Measurements from ENCODE around the gene NHSL1.

The NHSL1 gene

GRCh38 chr6:138498629-138499302 is 528 bp downstream of the NHSL1 start:
- no peak; the same call in 1 of the 2 replicates for TF ChIP-seq POLR2AphosphoS5 (IDR thresholded peaks at IDR 0.05; ENCODE audit: low read depth, low read length)
- TF ChIP-seq SIN3A (IDR thresholded peaks at IDR 0.05; ENCODE audit: borderline replicate concordance, insufficient read depth, low read length): no peak
- TF ChIP-seq, protein P1, sequence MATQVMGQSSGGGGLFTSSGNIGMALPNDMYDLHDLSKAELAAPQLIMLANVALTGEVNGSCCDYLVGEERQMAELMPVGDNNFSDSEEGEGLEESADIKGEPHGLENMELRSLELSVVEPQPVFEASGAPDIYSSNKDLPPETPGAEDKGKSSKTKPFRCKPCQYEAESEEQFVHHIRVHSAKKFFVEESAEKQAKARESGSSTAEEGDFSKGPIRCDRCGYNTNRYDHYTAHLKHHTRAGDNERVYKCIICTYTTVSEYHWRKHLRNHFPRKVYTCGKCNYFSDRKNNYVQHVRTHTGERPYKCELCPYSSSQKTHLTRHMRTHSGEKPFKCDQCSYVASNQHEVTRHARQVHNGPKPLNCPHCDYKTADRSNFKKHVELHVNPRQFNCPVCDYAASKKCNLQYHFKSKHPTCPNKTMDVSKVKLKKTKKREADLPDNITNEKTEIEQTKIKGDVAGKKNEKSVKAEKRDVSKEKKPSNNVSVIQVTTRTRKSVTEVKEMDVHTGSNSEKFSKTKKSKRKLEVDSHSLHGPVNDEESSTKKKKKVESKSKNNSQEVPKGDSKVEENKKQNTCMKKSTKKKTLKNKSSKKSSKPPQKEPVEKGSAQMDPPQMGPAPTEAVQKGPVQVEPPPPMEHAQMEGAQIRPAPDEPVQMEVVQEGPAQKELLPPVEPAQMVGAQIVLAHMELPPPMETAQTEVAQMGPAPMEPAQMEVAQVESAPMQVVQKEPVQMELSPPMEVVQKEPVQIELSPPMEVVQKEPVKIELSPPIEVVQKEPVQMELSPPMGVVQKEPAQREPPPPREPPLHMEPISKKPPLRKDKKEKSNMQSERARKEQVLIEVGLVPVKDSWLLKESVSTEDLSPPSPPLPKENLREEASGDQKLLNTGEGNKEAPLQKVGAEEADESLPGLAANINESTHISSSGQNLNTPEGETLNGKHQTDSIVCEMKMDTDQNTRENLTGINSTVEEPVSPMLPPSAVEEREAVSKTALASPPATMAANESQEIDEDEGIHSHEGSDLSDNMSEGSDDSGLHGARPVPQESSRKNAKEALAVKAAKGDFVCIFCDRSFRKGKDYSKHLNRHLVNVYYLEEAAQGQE (IDR thresholded peaks at IDR 0.05; ENCODE audit: insufficient read depth in 1 of 2, low read depth in 2 of 2, low read length in 2 of 2): no peak
- TF ChIP-seq FOXP2 (optimal IDR thresholded peaks at IDR 0.05; ENCODE audit: borderline replicate concordance, extremely low read depth, extremely low read length, insufficient read depth): no peak

- TF ChIP-seq SIN3A (IDR thresholded peaks at IDR 0.05; ENCODE audit: borderline replicate concordance, insufficient read depth, low read length) (no peak), POLR2AphosphoS5 (IDR thresholded peaks at IDR 0.05; ENCODE audit: low read depth, low read length) (no peak), TAF1 (IDR thresholded peaks at IDR 0.05; ENCODE audit: borderline replicate concordance, insufficient read depth, low read length) (no peak), FOXP2 (optimal IDR thresholded peaks at IDR 0.05; ENCODE audit: borderline replicate concordance, extremely low read depth, extremely low read length, insufficient read depth) (no peak)
- TF ChIP-seq, protein P1 (IDR thresholded peaks at IDR 0.05; ENCODE audit: insufficient read depth in 1 of 2, low read depth in 2 of 2, low read length in 2 of 2): no peak
These were observed 2.0 kb downstream of the NHSL1 start for GRCh38 chr6:138497286-138497685.

DNA sequence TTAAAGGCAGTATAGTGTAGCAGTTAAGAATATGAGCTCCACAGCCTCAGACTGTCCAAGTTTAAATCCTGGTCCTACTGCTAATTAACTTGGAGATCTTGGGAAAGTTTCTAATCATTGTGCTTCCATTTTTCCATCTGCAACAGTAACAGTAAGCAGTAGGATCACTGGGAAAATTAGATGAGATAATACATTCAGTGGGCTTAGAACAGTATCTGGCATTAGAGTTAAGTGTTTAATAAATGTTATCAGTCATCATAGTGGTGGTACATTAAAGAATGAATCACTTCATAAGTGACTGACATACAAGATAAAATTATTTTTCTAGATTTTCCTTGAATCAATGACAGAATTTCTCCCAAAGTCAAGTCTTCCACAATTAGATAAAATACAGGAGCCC is 5.0 kb downstream of the NHSL1 start:
- TF ChIP-seq SIN3A (IDR thresholded peaks at IDR 0.05; ENCODE audit: borderline replicate concordance, insufficient read depth, low read length) (no peak), POLR2AphosphoS5 (IDR thresholded peaks at IDR 0.05; ENCODE audit: low read depth, low read length) (no peak; the same call in 1 of the 2 replicates), TAF1 (IDR thresholded peaks at IDR 0.05; ENCODE audit: borderline replicate concordance, insufficient read depth, low read length) (no peak)
- TF ChIP-seq, protein P1 (IDR thresholded peaks at IDR 0.05; ENCODE audit: insufficient read depth in 1 of 2, low read depth in 2 of 2, low read length in 2 of 2): no peak

- TF ChIP-seq TAF1 (IDR thresholded peaks at IDR 0.05; ENCODE audit: borderline replicate concordance, insufficient read depth, low read length): no peak
- no peak for TF ChIP-seq FOXP2 (optimal IDR thresholded peaks at IDR 0.05; ENCODE audit: borderline replicate concordance, extremely low read depth, extremely low read length, insufficient read depth)
- TF ChIP-seq POLR2AphosphoS5 (IDR thresholded peaks at IDR 0.05; ENCODE audit: low read depth, low read length): peak; percentile 12; the same call in 1 of the 2 replicates
- 0 out of 2 replicates have a peak, but pooled peaks have one; percentile 47 for TF ChIP-seq SIN3A (IDR thresholded peaks at IDR 0.05; ENCODE audit: borderline replicate concordance, insufficient read depth, low read length)
- TF ChIP-seq, protein P1 (IDR thresholded peaks at IDR 0.05; ENCODE audit: insufficient read depth in 1 of 2, low read depth in 2 of 2, low read length in 2 of 2): no peak; a peak in 1 of 4 replicates
These were observed 5.9 kb downstream of the NHSL1 start for GRCh38 chr6:138493413-138493812.
